HG03565 (cell line): Measurements from ENCODE around the gene SLC35B4.
A peak's percentile ranks its signal among the peaks of the same experiment; 100 is the strongest.

Experiments
- ATAC-seq: cut with Tn5 transposase; IDR thresholded peaks from one replicate; pipeline ENCODE4 v1.9.1; 2021; ENCODE audit warnings: mild to moderate bottlenecking, moderate library complexity; ENCODE audit not compliant: unreplicated experiment

Gene SLC35B4

GRCh38 chr7:134293002-134293740, 23.6 kb downstream of the SLC35B4 start:
- peak; percentile 100 for ATAC-seq

DNA sequence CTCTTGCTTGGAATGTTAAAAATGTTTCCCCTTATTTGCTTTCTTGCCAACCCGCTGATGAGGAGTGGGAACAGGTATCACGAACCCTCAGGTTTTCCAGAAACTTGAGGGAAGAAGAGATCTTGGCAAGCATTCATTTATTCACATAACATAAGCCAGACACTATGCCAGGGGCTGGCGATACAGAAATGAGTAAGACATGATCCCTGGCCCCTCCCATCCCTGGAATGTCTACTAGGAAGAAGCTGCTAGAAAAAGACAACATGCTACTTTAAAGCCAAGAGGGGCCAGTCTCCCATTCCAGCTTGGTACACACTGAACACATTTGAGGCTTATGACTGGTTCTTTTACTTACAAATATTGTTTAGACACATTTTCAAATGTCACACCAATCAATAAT, 26.4 kb downstream of the SLC35B4 start:
- ATAC-seq = no peak

DNA sequence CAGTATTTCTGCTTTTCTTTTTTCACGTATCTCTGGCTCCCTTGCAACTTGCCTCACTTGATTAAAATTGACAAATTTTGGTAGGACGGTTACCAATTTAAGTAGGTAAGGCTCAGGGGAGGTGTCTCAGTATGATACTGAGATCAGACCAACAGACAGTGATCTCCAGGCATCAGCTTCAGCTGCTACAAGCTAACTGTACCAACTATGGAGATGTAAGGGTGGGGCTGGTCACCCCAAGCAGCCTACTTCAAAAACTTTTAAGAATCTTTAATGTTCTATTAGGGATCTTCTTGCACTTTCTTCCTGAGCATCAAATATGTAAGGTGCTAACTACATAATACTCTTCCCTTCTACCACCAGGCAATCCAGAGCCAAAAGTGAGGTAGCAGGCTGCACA, 26.9 kb downstream of the SLC35B4 start:
- ATAC-seq = no peak

DNA sequence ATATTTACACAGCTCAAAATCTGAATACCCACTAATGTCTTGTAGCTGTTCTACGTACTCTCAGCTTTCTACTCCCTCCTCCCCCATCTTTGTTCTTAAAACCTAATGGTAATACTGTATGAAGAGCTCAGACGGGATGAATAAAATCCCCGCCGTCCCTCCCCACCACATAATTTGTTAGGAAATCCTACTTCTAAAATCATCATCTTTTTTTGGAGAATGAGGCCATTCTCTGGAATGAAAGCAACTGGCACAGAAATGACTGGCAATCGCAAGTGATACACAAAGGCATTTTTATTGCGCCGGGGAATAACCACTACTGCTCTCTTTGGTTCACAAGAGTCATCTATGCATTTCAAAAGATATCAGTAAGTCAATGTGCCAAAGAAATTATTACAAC, 27.3 kb downstream of the SLC35B4 start:
- ATAC-seq = no peak

GRCh38 chr7:134287916-134288659, 28.6 kb downstream of the SLC35B4 start:
- ATAC-seq = no peak

GRCh38 chr7:134284952-134285351, 31.8 kb downstream of the SLC35B4 start:
- no peak for ATAC-seq

DNA sequence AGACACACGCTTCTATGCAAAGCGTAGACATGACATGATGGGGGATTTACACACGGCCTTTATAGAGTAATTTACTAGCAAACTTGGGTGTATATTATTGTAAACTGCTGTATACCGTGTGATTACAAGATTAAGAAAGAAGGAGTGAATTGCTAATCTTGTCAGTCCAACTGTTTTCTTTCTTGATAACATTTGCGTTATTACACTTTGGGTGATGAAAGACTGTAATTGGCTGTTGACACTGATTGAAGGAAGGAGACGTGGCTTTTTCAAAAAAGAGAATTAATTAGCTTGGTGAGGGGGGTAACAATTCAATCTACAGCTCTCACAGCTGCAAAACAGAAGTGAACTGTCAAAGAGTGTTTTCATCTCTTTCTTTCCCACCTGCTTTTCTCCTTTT, 32.7 kb downstream of the SLC35B4 start:
- ATAC-seq = no peak

GRCh38 chr7:134280508-134280907, 36.2 kb downstream of the SLC35B4 start:
- ATAC-seq = no peak

DNA sequence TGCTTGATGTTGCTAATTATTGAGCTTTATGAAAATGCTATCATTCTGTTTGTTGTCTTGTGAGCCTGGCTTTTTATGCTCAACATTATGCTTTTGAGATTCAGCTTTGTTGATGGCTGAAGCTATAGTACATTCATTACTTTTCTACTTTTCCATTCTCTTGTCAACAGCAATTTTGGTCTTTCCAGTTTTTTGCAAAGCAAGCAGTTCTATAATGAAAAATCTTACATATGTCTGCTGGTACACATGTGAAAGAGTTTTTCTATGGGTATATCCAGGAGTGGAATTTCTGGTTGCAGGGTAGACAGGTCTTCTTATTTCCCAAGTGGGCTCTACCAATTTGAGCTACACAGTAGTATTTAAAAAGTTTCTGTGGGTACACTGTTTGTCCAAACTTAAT, 36.8 kb downstream of the SLC35B4 start:
- no peak for ATAC-seq

DNA sequence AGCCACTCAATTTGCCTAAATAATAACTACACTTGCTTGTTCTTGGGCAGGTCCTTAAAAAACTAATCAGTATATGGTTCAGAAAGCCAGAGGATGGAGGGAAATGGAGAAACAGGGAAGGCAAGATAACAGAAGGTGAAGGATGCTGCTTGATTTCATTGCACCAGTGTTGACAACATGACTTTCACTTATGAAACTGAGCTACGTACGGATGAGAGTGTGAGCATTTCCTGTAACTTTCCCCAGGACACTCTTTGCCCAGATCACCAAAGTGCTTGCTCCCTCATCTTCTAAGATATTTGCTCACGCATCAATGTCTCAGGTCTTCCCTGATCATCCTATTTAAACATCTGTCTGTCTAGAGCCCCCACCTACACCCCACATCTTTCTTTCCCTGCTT, 37.4 kb downstream of the SLC35B4 start:
- ATAC-seq = no peak

DNA sequence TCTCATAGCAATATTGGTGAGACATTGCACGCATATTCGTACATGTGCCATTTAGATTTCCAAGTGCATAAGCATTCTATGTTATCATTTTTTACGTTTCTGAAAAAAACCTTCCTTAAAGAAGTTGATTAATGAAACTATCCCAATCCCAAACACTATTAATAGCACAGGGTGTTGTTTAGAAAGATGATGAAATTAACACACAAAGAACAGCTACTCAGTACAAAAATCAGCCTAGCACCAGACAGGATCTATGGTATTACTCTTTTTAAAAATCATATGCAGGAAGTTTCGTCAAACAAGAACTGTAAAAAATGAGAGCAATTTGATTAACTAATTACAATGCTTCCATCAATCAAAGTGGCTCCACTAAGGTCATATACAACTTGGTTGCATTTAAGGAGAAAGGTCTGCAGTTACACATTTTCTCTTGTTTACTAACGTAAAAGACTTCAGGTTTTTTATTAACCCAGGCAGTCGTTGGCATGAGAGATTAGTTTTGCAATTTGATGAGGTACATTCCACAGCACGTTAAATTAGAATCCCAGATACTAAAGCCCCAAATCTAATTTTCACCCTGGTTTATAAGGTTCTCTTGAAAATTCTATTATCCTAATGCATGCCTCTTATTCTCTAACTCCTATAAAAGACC, 38.1 kb downstream of the SLC35B4 start:
- ATAC-seq = no peak

- no peak for ATAC-seq
Observed at GRCh38 chr7:134276951-134277350, 39.8 kb downstream of the SLC35B4 start.

GRCh38 chr7:134262322-134262721, 54.4 kb downstream of the SLC35B4 start:
- no peak for ATAC-seq

- no peak for ATAC-seq
Observed at GRCh38 chr7:134255814-134256213, 60.9 kb downstream of the SLC35B4 start.

- no peak for ATAC-seq
Observed at GRCh38 chr7:134254311-134254710, 62.4 kb downstream of the SLC35B4 start.

GRCh38 chr7:134248196-134248595, 68.5 kb downstream of the SLC35B4 start:
- ATAC-seq = no peak

- no peak for ATAC-seq
Observed at GRCh38 chr7:134246761-134247160, 70.0 kb downstream of the SLC35B4 start.

DNA sequence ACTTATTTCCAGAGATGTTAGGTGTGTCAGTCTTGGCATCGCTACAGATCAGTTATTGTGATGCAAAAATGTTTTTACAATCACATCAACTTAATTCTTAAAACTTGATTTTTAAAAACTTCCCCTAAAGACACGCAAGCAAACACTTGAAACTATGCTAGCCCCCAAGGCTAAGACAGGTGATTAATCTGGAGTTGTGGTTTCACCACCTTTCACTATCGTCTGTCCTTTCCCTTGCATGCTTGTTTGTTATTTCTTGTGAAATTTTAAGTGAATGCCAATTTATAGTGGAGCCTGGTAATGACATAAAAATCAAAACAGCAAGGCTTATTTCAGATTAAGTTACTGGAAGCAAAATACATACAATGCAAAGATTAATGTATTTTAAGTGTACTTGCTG, 70.4 kb downstream of the SLC35B4 start:
- no peak for ATAC-seq

GRCh38 chr7:134245253-134245652, 71.5 kb downstream of the SLC35B4 start:
- ATAC-seq = no peak
